ENCODE measurements around the gene QPCTL. TPM values are rescaled to one million over a fixed set of nuclear protein-coding genes. Genes with fewer than 3 reads are reported as not detected.

QPCTL gene
- total and polyA plus RNA-seq, 2 of the 13 experiments (the other 11 are each of a cell fraction or from before 2014, with no cell fraction given) = 16.0 to 19.1 TPM

DNA sequence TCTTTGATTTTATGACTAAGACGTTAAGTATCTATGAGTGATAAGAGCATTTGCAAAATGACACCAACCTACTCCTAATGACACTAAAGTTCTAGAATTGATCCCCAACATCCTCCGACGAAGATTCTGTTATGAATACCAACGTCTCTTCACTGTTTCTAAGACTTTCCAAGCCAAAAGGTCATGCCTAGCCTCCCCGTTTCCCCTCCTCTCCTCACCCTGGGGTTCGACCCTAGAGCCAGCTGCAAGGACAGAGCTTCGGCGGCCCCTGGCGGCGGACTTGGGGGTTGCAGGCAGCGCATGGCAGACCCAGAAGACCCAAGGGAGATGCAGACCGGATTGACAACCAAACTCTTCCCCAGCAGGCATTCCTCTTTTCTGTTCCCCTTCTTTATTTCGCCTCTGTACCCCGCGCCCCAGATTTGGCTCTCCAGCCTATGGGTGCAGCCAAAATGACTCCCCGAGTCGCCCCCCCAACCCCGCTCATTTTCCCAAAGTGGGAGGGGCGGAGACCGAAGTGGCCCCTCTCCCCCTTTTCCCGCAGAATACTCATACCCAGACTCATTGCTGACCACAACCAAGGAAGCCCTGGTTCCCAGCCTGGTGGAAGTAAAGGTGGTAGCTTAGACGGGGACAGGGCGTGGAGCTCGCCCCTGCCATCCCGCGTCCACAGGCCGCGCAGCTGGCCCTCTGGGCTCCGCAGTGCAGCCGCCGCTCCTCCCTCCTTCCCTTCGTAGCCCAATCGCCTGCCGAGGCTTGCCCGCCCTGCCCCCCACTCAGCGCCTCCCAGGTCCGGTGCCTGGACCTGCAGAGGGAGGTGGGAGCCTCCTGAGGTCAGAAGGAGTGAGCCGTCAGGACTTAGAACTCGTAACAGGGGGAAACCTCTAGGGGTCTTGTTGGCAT, 49.2 kb upstream of the QPCTL start:
- ATAC-seq (peak; percentile 46), FAIRE-seq (peak; percentile 53), DNase-seq (ENCODE audit: low spot score) (peak; percentile 64)
- Histone ChIP-seq H3K9ac (ENCODE audit: insufficient read depth, low read depth, low read length) (no peak overlapping the region), H4K20me1 (ENCODE audit: insufficient read depth, low read length) (no peaks in the 10 kb centered on the region), H3K9me3 (ENCODE audit: low read length) (no peaks in the 10 kb centered on the region), H3K4me3 (replicated peaks in 1 of 3; ENCODE audit: insufficient read depth in 1 of 3, low read depth in 2 of 3, low read length in 3 of 3) (peak overlapping the region; percentile 39 to 67 (median 45); a peak in 5 of 6 replicates), H3K4me2 (ENCODE audit: low read depth, low read length) (peak overlapping the region; percentile 83), H3K4me1 (ENCODE audit: insufficient read depth, low read length) (peaks cover 68% of the 10 kb centered on the region), H3K27ac (ENCODE audit: extremely low read length, insufficient read depth, low read length) (no peak overlapping the region), H3K36me3 (replicated peaks in 1 of 2; ENCODE audit: control insufficient read depth in 1 of 2, insufficient read depth in 2 of 2, low read length in 2 of 2) (no peaks in the 10 kb centered on the region), H3K27me3 (ENCODE audit: control insufficient read depth in 1 of 2, insufficient read depth in 2 of 2, low read length in 2 of 2) (peaks cover 0 to 9% of the 10 kb centered on the region in 2 experiments; a peak in 3 of 5 replicates), H2AFZ (ENCODE audit: low read length) (no peak overlapping the region), H3K79me2 (ENCODE audit: insufficient read depth, low read length) (no peaks in the 10 kb centered on the region)
- 3% methylated on average over 36 of the region's 39 CpGs for WGBS (ENCODE audit: low lambda C conversion rate)
- no TSS peak for BruUV-seq (replicated peaks)
- ChIA-PET POLR2A (interaction anchor here (0.7 to 5.9 kb wide), 6 partner anchors 35 to 60 kb away, joined by 3 to 56 read pairs (median 4); partner anchors contain the start of genes OPA3, QPCTL and SNRPD2), CTCF (ENCODE audit: low intra/inter-chr PET ratio, low total read pairs) (interaction anchor here (0.6 to 4.0 kb wide), 8 partner anchors 13 to 204 kb away, joined by 3 to 45 read pairs (median 3); no protein-coding TSS in a partner anchor)
- in situ Hi-C loops (cut with HindIII; ENCODE audit: extremely low pct_ligation_motif_present, low pct_unique_long_range_greater_than_20kb) (loop anchor here (5.0 kb wide), 1 partner anchor 51 kb away; no protein-coding TSS in a partner anchor), intact Hi-C loops (cut with micrococcal nuclease; ENCODE audit: unreplicated experiment) (loop anchor here (1.0 to 5.0 kb wide), 4 partner anchors 36 to 146 kb away; partner anchors contain the start of genes PPM1N and RTN2)
- TF ChIP-seq ZNF607 (CRISPR knock-in tag; IDR thresholded peaks at IDR 0.05; ENCODE audit: borderline replicate concordance) (no peak), GTF3A (CRISPR knock-in tag; conservative IDR thresholded peaks at IDR 0.05) (no peak), TOPORS (CRISPR knock-in tag; IDR thresholded peaks at IDR 0.05) (no peak), MTA3 (CRISPR knock-in tag; IDR thresholded peaks at IDR 0.05) (no peak), KDM6A (CRISPR knock-in tag; IDR thresholded peaks at IDR 0.05; ENCODE audit: low read depth) (no peak), GABPB1 (CRISPR knock-in tag; IDR thresholded peaks at IDR 0.05) (peak; percentile 46; the same call in 1 of the 2 replicates), LCORL (IDR thresholded peaks at IDR 0.05) (no peak), LCORL (CRISPR knock-in tag; IDR thresholded peaks at IDR 0.05) (peak; percentile 11; the same call in 1 of the 2 replicates), ZC3H4 (CRISPR knock-in tag; IDR thresholded peaks at IDR 0.05; ENCODE audit: borderline replicate concordance) (no peak), BRD4 (CRISPR knock-in tag; IDR thresholded peaks at IDR 0.05) (no peak), ZNF788 (CRISPR knock-in tag; IDR thresholded peaks at IDR 0.05; ENCODE audit: borderline replicate concordance) (0 out of 2 replicates have a peak, but pooled peaks have one; percentile 27)
- TF ChIP-seq, protein P1, sequence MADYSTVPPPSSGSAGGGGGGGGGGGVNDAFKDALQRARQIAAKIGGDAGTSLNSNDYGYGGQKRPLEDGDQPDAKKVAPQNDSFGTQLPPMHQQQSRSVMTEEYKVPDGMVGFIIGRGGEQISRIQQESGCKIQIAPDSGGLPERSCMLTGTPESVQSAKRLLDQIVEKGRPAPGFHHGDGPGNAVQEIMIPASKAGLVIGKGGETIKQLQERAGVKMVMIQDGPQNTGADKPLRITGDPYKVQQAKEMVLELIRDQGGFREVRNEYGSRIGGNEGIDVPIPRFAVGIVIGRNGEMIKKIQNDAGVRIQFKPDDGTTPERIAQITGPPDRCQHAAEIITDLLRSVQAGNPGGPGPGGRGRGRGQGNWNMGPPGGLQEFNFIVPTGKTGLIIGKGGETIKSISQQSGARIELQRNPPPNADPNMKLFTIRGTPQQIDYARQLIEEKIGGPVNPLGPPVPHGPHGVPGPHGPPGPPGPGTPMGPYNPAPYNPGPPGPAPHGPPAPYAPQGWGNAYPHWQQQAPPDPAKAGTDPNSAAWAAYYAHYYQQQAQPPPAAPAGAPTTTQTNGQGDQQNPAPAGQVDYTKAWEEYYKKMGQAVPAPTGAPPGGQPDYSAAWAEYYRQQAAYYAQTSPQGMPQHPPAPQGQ (CRISPR knock-in tag; IDR thresholded peaks at IDR 0.05; ENCODE audit: borderline replicate concordance) = no peak
- TF ChIP-seq, protein P2, sequence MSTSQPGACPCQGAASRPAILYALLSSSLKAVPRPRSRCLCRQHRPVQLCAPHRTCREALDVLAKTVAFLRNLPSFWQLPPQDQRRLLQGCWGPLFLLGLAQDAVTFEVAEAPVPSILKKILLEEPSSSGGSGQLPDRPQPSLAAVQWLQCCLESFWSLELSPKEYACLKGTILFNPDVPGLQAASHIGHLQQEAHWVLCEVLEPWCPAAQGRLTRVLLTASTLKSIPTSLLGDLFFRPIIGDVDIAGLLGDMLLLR (CRISPR knock-in tag; IDR thresholded peaks at IDR 0.05) = no peak
- TF ChIP-seq, protein P3, sequence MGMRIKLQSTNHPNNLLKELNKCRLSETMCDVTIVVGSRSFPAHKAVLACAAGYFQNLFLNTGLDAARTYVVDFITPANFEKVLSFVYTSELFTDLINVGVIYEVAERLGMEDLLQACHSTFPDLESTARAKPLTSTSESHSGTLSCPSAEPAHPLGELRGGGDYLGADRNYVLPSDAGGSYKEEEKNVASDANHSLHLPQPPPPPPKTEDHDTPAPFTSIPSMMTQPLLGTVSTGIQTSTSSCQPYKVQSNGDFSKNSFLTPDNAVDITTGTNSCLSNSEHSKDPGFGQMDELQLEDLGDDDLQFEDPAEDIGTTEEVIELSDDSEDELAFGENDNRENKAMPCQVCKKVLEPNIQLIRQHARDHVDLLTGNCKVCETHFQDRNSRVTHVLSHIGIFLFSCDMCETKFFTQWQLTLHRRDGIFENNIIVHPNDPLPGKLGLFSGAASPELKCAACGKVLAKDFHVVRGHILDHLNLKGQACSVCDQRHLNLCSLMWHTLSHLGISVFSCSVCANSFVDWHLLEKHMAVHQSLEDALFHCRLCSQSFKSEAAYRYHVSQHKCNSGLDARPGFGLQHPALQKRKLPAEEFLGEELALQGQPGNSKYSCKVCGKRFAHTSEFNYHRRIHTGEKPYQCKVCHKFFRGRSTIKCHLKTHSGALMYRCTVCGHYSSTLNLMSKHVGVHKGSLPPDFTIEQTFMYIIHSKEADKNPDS (CRISPR knock-in tag; IDR thresholded peaks at IDR 0.05) = no peak
- TF ChIP-seq, protein P4, sequence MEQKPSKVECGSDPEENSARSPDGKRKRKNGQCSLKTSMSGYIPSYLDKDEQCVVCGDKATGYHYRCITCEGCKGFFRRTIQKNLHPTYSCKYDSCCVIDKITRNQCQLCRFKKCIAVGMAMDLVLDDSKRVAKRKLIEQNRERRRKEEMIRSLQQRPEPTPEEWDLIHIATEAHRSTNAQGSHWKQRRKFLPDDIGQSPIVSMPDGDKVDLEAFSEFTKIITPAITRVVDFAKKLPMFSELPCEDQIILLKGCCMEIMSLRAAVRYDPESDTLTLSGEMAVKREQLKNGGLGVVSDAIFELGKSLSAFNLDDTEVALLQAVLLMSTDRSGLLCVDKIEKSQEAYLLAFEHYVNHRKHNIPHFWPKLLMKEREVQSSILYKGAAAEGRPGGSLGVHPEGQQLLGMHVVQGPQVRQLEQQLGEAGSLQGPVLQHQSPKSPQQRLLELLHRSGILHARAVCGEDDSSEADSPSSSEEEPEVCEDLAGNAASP (CRISPR knock-in tag; IDR thresholded peaks at IDR 0.05; ENCODE audit: borderline replicate concordance) = 0 out of 2 replicates have a peak, but pooled peaks have one; percentile 27
- TF ChIP-seq, protein P5, sequence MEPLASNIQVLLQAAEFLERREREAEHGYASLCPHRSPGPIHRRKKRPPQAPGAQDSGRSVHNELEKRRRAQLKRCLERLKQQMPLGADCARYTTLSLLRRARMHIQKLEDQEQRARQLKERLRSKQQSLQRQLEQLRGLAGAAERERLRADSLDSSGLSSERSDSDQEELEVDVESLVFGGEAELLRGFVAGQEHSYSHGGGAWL (CRISPR knock-in tag; IDR thresholded peaks at IDR 0.05) = no peak
